ENCODE results near the gene ZBBX.

- TF ChIP-seq, protein P1, sequence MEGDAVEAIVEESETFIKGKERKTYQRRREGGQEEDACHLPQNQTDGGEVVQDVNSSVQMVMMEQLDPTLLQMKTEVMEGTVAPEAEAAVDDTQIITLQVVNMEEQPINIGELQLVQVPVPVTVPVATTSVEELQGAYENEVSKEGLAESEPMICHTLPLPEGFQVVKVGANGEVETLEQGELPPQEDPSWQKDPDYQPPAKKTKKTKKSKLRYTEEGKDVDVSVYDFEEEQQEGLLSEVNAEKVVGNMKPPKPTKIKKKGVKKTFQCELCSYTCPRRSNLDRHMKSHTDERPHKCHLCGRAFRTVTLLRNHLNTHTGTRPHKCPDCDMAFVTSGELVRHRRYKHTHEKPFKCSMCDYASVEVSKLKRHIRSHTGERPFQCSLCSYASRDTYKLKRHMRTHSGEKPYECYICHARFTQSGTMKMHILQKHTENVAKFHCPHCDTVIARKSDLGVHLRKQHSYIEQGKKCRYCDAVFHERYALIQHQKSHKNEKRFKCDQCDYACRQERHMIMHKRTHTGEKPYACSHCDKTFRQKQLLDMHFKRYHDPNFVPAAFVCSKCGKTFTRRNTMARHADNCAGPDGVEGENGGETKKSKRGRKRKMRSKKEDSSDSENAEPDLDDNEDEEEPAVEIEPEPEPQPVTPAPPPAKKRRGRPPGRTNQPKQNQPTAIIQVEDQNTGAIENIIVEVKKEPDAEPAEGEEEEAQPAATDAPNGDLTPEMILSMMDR (IDR thresholded peaks at IDR 0.05) = no peak
- no peak for TF ChIP-seq POLR2A (IDR thresholded peaks at IDR 0.05)
- TF ChIP-seq POLR2AphosphoS5 (IDR thresholded peaks at IDR 0.05) = no peak
Measured at GRCh38 chr3:167253037-167253436, 127.1 kb downstream of the ZBBX start.
